ENCODE results near the gene SCARF1.

SCARF1 gene

GRCh38 chr17:1647802-1648171, 2.3 kb upstream of the SCARF1 start:
- DNase-seq: no peak

- no peak for DNase-seq
Observed at GRCh38 chr17:1646199-1646875, 805 bp upstream of the SCARF1 start.

- peak; percentile 30 for DNase-seq
Observed at GRCh38 chr17:1644493-1645206, 882 bp downstream of the SCARF1 start.

- peak; percentile 61 for DNase-seq
Observed at GRCh38 chr17:1643999-1644492, 1.5 kb downstream of the SCARF1 start.

- peak; percentile 94 for DNase-seq
Observed at GRCh38 chr17:1643293-1643998, 2.1 kb downstream of the SCARF1 start.

- DNase-seq: no peak
Observed at GRCh38 chr17:1641065-1641403, 4.5 kb downstream of the SCARF1 start.

GRCh38 chr17:1640329-1641064, 5.0 kb downstream of the SCARF1 start:
- peak; percentile 52 for DNase-seq

GRCh38 chr17:1639549-1640180, 5.9 kb downstream of the SCARF1 start:
- DNase-seq: peak; percentile 94

GRCh38 chr17:1638624-1639300, 6.8 kb downstream of the SCARF1 start:
- no peak for DNase-seq

GRCh38 chr17:1638171-1638590, 7.4 kb downstream of the SCARF1 start:
- DNase-seq: no peak

- no peak for DNase-seq
Observed at GRCh38 chr17:1636732-1637285, 8.7 kb downstream of the SCARF1 start.

- no peak for DNase-seq
Observed at GRCh38 chr17:1635675-1636465, 9.7 kb downstream of the SCARF1 start.

GRCh38 chr17:1634841-1635650, 10.5 kb downstream of the SCARF1 start:
- no peak for DNase-seq

GRCh38 chr17:1630662-1631061, 14.9 kb downstream of the SCARF1 start:
- DNase-seq: no peak

GRCh38 chr17:1629504-1630310, 15.8 kb downstream of the SCARF1 start:
- DNase-seq: peak; percentile 70

GRCh38 chr17:1628856-1629503, 16.6 kb downstream of the SCARF1 start:
- peak; percentile 95 for DNase-seq

GRCh38 chr17:1627982-1628855, 17.3 kb downstream of the SCARF1 start, which contains the start of gene SLC43A2:
TSS of gene SLC43A2 (minus strand) at chr17:1628834. CDS start at chr17:1627874, 960 bp downstream.
- DNase-seq: peak; percentile 86

All from DMS53 (cell line).